Loucy (cell line): ENCODE measurements around the gene SCEL.

ENCODE experiments used
- H2AFZ ChIP-seq: fragments of 200-600 bp; sonication (generic); 2 replicates; pipeline ENCODE4 v1.6.0; 2016; ENCODE audit warnings: antibody characterized with exemption, mild to moderate bottlenecking, low read length, moderate library complexity
- H3F3A ChIP-seq: fragments of 200-600 bp; 2 replicates; pipeline ENCODE4 v1.6.0; 2016; ENCODE audit warnings: antibody characterized with exemption, low read depth, mild to moderate bottlenecking
- H3K27me3 ChIP-seq: fragments of 200-600 bp; sonication (generic); 2 replicates; pipeline ENCODE4 v1.6.1; 2014; ENCODE audit warnings: low read length, mild to moderate bottlenecking; ENCODE audit not compliant: insufficient read depth, poor library complexity, severe bottlenecking
- H3K36me3 ChIP-seq: fragments of 200-600 bp; sonication (generic); 2 replicates; pipeline ENCODE4 v1.6.1; 2016; ENCODE audit warnings: low read length; ENCODE audit not compliant: insufficient read depth
- H3K4me1 ChIP-seq: fragments of 200-600 bp; sonication (generic); 2 replicates; pipeline ENCODE4 v1.5.1; 2014; ENCODE audit warnings: low read length, mild to moderate bottlenecking; ENCODE audit not compliant: insufficient read depth, poor library complexity, severe bottlenecking
- H3K4me2 ChIP-seq: fragments of 200-600 bp; sonication (generic); 2 replicates; pipeline ENCODE4 v1.6.0; 2014; ENCODE audit warnings: antibody characterized with exemption, low read length, low read depth, mild to moderate bottlenecking; ENCODE audit not compliant: poor library complexity, severe bottlenecking
- H3K4me3 ChIP-seq: fragments of 200-600 bp; sonication (generic); 2 replicates; pipeline ENCODE4 v1.5.1; 2014; ENCODE audit warnings: low read length, mild to moderate bottlenecking, mixed read lengths; ENCODE audit not compliant: poor library complexity, severe bottlenecking
- H3K79me2 ChIP-seq: fragments of 200-600 bp; sonication (generic); 2 replicates; pipeline ENCODE4 v1.6.1; 2014; ENCODE audit warnings: low read length; ENCODE audit not compliant: insufficient read depth
- H3K9ac ChIP-seq: fragments of 200-600 bp; sonication (generic); 2 replicates; pipeline ENCODE4 v1.6.0; 2014; ENCODE audit warnings: mild to moderate bottlenecking, low read depth, low read length, moderate library complexity; ENCODE audit not compliant: poor library complexity, severe bottlenecking
- H3K9me2 ChIP-seq: fragments of 200-600 bp; sonication (generic); replicated peaks from 2 replicates; pipeline ENCODE4 v1.6.1; 2016; ENCODE audit warnings: low read depth, low read length, mixed read lengths
- H3K9me3 ChIP-seq: fragments of 200-600 bp; sonication (generic); 2 replicates; pipeline ENCODE4 v1.6.1; 2014; ENCODE audit warnings: mild to moderate bottlenecking, antibody characterized with exemption, low read length, low read depth; ENCODE audit not compliant: insufficient read depth
- H4K20me1 ChIP-seq: fragments of 200-600 bp; sonication (generic); 2 replicates; pipeline ENCODE4 v1.6.0; 2014; ENCODE audit warnings: antibody characterized with exemption, low read length, mild to moderate bottlenecking; ENCODE audit not compliant: insufficient read depth, poor library complexity, severe bottlenecking
- EZH2phosphoT487 ChIP-seq: fragments of 200-600 bp; IDR thresholded peaks from 2 replicates; pipeline ENCODE4 v1.6.1; 2018; ENCODE audit warnings: antibody characterized with exemption, mild to moderate bottlenecking, moderate library complexity, borderline replicate concordance
- TF ChIP-seq, protein P1 (sequence below): fragments of 200-600 bp; sonication (generic); conservative IDR thresholded peaks from 2 replicates; pipeline ENCODE4 v1.5.1; 2014; ENCODE audit warnings: mild to moderate bottlenecking, antibody characterized with exemption, low read length

Gene SCEL

DNA sequence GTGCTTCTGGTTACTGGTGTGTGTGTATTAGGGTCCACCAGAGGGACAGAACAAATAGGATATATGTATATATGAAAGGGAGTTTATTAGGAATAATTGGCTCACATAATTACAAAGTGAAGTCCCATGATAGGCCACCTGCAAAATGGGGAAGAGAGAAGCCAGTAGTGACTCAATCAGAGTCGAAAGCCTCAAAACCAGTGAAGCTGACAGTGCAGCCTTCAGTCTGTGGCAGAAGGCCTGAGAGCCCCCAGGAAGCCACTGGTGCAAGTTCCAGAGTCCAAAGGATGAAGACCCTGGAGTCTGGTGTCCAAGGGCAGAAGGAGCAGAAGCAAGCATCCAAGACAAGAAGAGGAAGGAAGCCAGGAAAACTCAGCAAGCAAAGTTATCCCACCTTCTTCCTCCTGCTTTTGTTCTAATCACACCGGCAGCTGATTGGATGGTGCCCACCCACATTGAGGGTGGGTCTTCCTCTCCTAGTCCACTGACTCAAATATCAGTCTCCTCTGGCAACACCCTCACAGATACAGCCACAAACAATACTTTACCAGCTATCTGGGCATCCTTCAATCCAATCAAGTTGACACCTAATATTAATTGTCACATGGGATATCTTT lies 21.7 kb upstream of the SCEL start:
- Histone ChIP-seq H3K9me2 (no peaks in the 10 kb centered on the region), H2AFZ (no peak overlapping the region), H3K9ac (no peak overlapping the region), H3K4me1 (no peaks in the 10 kb centered on the region), H3K9me3 (no peaks in the 10 kb centered on the region), H3F3A (no peaks in the 10 kb centered on the region), H3K27me3 (no peaks in the 10 kb centered on the region), H3K36me3 (no peaks in the 10 kb centered on the region), H3K4me2 (no peak overlapping the region), H3K79me2 (no peaks in the 10 kb centered on the region), H4K20me1 (no peaks in the 10 kb centered on the region), H3K4me3 (no peak overlapping the region)
- no peak for TF ChIP-seq EZH2phosphoT487
- TF ChIP-seq, protein P1, sequence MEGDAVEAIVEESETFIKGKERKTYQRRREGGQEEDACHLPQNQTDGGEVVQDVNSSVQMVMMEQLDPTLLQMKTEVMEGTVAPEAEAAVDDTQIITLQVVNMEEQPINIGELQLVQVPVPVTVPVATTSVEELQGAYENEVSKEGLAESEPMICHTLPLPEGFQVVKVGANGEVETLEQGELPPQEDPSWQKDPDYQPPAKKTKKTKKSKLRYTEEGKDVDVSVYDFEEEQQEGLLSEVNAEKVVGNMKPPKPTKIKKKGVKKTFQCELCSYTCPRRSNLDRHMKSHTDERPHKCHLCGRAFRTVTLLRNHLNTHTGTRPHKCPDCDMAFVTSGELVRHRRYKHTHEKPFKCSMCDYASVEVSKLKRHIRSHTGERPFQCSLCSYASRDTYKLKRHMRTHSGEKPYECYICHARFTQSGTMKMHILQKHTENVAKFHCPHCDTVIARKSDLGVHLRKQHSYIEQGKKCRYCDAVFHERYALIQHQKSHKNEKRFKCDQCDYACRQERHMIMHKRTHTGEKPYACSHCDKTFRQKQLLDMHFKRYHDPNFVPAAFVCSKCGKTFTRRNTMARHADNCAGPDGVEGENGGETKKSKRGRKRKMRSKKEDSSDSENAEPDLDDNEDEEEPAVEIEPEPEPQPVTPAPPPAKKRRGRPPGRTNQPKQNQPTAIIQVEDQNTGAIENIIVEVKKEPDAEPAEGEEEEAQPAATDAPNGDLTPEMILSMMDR, result no peak

- Histone ChIP-seq H3K79me2 (no peaks in the 10 kb centered on the region), H3K27me3 (no peaks in the 10 kb centered on the region), H3K4me2 (no peak overlapping the region), H3F3A (no peaks in the 10 kb centered on the region), H3K36me3 (no peaks in the 10 kb centered on the region), H2AFZ (no peak overlapping the region), H3K4me3 (no peak overlapping the region), H4K20me1 (no peaks in the 10 kb centered on the region), H3K9ac (no peak overlapping the region), H3K4me1 (no peaks in the 10 kb centered on the region), H3K9me3 (no peaks in the 10 kb centered on the region), H3K9me2 (no peaks in the 10 kb centered on the region)
- no peak for TF ChIP-seq EZH2phosphoT487
- TF ChIP-seq, protein P1, result no peak
Observed at GRCh38 chr13:77514336-77514726, 21.2 kb upstream of the SCEL start.

- no peaks in the 10 kb centered on the region for H4K20me1 ChIP-seq
- no peak overlapping the region for H3K9ac ChIP-seq
- no peaks in the 10 kb centered on the region for H3K4me1 ChIP-seq
- no peak for TF ChIP-seq EZH2phosphoT487
- TF ChIP-seq, protein P1, result no peak
- H3K4me3 ChIP-seq, result no peak overlapping the region
- no peaks in the 10 kb centered on the region for H3K79me2 ChIP-seq
- H3K4me2 ChIP-seq, result no peak overlapping the region
- no peaks in the 10 kb centered on the region for H3K36me3 ChIP-seq
- H3K9me3 ChIP-seq, result no peaks in the 10 kb centered on the region
- H2AFZ ChIP-seq, result no peak overlapping the region
- H3K9me2 ChIP-seq, result no peaks in the 10 kb centered on the region
- H3K27me3 ChIP-seq, result no peaks in the 10 kb centered on the region
- no peaks in the 10 kb centered on the region for H3F3A ChIP-seq
Observed at GRCh38 chr13:77515785-77516184, 19.7 kb upstream of the SCEL start.
